Pulmonary artery endothelial cell (primary cell): ENCODE data around the gene NINJ1. TPM values are rescaled to one million over a fixed set of nuclear protein-coding genes. Genes with fewer than 3 reads are reported as not detected.
"Not testable (repeated sequence)": the region's sequence is repeated elsewhere in the genome, so short reads cannot be mapped to it uniquely, and the experiment has no call there.

Experiments used
- DNase-seq: peaks from one replicate; pipeline ENCODE4 v3.0.0-alpha.2; 2011; ENCODE audit warnings: low read depth, low spot score
- total RNA-seq: library from RNA; depleted of rRNA; stranded (reverse); fragments of >200 nt; gene quantifications from 2 replicates; pipeline ENCODE4 v1.2.3, GENCODE V29; 2014

NINJ1 gene
- total RNA-seq, 1 donor from 2014 or later, result 47.2 TPM

- DNase-seq, result no peak
Measured at GRCh38 chr9:93119703-93119952, 14.4 kb downstream of the NINJ1 start.

DNA sequence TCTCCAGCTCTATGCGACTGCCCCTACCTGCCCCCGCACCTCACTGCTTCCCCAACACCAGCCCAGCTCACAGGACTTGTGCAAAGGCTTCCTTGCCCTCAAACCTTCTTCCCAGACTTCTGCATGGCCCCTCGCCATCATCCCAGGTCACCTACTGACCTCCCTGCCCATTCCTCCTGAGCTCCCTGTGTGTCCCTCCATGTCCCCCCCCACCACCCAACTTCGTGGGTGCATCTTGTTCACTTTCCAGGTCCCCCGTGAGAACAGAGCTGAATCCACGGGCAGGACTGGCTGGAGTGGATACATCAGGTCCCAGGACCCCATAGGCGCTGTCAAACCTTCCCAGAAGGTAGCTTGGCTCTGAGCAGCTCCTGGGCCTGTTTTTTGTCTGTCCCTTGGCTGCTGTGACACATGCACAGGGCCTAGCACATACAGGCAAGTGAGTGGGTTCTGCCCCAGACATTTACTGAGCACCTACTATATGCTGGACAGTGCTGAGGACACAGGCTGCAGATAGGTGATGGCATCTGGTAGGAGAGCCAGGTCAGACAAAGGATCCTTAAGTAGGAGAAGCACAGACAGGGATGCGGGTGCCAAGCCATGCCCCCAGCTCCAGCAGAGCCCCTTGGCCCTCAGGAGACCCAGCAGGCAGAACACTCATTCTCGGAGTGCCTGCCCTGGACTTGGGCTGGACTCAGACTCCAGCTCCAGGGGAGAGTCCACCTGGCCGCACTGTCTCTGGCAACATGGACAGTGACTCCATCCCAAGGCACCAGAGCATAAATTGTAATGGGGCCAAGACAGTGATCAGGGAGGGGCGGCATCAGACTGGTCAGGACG, 15.0 kb downstream of the NINJ1 start:
- DNase-seq, result no peak

DNA sequence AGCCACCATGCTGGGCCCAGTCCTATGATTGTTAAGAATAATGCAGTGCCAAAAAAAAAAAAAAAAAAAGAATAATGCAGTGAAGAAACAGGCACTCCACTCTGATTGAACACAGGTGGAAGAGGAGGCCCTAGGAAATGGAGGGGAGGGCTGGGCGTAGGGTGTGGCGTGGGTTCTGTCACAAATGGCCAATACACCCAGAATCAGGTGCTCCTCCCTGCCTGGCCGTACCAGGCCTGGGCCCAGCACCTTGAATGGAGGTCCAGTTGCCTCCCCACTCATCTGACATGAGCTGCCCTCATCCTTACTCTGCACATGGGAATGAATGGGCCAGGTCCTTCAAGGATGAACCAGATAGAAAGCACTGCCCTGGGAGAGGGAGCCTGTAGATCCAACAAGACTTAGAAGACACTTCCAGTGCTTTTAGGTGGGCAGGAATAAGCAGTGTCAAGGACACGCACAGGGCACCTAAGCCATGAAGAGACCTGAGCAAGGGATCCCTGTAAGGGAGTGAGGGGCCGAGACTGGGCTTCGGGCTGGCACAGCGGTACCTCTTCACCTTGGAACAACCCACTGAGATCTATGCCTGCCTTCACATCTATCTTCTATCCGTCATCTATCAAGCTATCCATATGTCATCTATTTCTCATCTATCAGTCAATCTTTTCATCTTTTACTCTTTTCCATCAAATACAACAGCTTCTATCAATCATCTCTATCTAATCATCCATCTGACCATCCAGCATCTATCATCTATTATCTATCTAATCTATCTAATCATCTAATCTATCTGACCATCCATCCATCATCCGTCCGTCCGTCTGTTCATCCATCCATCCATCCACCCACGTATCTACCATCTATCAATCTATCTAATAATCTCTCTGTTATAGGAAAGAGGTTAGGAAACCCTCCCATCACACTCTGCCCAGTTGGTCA, 15.9 kb downstream of the NINJ1 start:
- no peak for DNase-seq

DNA sequence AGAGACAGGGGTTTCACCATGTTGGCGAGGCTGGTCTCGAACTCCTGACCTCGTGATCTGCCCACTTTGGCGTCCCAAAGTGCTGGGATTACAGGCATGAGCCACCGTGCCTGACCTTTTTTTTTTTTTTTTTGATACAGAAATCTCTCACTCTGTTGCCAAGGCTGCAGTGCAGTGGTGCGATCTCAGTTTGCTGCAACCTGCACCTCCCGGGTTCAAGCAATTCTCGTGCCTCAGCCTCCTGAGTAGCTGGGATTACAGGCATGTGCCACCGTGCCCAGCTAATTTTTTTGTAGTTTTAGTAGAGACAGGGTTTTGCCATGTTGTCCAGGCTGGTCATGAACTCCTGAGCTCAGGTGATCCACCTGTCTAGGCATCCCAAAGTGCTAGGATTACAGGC, 16.5 kb downstream of the NINJ1 start:
- not testable (repeated sequence) for DNase-seq

DNA sequence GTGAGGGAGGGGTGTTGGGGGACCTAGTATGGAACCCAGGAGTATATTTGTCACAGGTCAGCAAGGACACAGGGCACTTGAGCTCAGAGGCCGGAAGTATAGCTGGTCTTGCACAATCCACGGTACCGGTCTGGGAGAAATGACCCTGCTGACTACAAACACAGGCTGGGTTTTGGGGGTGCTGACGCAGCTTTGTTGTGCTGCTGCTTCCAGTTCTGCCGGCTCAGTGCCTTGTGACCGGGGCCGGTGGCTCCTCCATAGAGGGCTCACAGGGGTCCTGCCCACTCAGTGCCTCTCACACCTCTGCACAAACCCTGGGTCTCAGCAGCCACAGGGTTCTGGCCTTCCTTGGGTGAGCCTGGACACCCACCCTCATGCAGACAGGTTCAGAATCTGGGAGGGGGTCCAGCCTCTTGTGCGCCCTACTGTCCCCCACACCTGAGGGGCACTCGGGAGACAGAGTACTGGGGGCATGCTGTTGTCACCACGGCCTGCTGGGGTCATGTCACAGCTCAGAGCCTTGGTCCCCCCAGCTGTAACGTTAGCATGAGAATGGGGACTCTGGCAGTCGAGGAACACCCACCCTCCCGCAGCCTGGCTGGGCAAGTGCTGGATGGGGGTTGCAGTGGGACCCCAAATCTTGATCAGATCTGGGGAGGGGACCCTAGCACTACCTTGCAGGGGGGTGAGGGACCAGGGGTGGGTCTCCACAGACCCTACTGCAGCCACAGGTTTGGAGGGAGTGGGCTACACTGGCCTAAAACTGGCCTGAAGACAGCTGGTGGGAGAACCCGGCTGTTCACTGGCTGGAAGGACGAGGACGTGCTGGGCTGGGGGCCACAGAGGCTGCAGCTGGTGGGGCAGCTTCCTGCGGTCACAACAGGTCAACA, 17.7 kb downstream of the NINJ1 start:
- no peak for DNase-seq

DNA sequence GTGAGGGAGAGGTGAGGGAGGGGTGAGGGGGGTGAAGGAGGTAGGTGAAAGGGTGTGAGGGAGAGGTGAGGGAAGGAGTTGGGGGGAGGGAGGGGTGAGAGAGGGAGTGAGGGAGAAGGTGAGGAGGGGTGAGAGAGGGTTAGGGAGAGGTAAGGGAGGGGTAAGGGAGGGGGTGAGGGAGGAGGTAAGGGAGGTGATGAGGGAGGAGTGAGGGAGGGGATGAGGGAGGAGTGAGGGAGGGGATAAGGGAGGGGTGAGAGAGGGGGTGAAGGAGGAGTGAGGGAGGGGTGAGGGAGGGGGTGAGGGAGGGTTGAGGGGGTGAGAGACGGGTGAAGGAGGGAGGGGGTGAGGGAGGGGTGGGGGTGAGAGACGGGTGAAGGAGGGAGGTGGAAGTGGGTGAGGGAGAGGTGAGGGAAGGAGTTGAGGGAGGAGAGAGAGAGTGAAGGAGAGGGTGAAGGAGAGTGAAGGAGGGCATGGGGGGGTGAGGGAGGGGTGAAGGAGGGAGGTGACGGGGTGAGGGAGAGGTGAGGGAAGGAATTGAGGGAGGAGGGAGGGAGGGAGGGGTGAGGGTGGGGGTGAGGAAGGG, 18.5 kb downstream of the NINJ1 start:
- DNase-seq, result no peak

GRCh38 chr9:93114984-93115335, 19.1 kb downstream of the NINJ1 start:
- no peak for DNase-seq

DNA sequence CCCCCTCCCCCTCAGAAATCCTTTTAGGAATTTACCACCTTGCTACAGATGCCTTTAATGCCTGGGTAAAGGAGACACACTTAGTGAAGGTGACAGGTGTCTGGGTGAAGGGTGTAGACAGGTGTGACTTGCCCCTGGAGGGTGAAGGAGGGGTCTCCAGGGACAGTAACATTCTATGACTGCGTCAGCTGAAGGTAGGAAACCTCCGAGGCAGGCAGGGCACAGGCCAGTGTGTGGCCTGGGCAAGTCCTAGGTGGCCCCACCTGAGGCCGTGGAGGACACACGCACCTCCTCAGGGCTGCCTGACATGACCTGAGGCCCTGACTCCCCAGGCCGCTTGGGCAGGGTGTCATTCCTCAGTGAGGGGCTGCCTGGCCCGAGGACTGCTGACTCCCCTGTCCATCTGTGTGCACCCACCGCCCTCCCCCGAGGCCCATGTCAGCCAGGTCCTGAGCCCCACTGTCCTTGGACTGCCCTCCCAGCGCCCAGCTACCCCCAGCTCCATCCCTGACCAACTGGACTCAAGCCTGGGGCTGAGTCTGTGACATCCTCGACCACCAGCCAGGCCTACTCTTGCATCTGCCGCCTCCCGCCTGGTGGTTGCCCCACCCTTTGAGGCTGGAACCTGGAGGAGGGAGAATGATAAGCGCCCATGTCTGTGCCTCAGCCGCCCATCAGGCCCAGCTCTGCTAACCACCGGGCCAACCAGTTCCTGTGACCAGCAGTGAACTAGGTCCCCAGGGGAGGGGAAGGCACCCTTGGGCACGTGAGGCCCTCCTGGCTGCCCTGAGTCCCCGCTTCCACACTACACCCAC, 19.7 kb downstream of the NINJ1 start:
- no peak for DNase-seq

DNA sequence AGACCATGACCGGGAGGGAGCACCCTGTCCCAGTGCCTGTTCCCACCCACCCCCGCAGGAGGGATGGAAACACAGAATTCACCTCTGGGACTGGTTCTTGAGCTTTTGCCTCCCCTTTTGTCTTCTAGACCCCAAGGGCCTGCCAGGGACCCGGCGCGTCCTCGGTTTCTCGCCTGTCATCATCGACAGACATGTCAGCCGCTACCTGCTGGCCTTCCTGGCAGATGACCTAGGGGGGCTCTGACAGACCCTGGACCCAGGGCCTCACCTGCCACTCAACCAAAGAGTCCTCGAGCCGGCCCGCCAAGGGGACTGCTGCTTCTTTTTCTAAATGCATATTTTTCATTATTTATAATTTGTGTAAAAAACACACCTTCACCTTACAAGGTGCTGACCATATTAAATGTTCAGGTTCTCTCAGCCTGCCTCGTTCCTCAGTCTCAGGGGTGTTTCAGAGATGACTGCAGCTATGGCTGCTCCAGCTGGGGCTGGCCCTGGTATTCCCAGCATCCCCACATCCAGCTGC, 21.1 kb downstream of the NINJ1 start:
- no peak for DNase-seq

GRCh38 chr9:93112116-93112863, 21.8 kb downstream of the NINJ1 start:
- DNase-seq, result no peak

DNA sequence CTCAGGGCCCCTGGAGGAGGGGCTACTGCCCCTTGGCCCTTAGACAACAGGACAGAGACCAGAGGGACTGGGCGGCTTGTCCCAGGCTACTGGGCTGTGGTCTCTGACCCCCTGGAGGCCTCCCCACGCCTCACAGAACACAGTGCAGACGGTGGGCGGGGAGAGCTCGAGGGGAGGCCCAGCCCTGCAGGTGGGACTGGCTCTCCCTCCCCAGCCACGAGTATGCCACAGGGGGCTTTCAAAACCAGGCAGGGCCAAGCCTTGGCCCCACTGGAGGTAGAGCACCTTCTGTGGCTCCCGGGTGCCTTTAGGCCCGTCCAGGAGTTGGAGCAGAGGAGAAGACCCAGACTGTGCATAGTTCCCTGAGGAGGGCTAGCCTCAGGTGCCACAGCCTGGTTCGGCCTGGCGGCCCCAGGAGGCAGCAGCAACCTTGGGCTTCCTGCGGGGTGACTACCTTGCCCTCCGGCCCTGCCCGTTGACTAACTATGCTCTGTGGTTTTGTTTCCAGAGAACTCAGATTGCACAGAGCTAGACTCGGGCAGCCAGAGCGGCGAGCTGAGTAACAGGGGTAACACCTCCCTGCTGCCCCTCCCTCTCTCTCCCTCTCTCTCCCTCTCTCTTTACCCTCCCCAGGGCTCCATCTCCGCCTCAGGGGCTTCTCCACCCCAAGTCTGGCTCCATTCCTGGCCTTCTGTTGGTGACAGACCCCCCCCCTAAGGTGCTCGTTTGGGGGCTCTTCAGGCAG, 22.5 kb downstream of the NINJ1 start:
- no peak for DNase-seq

GRCh38 chr9:93111001-93111370, 23.1 kb downstream of the NINJ1 start:
- no peak for DNase-seq

GRCh38 chr9:93110311-93110855, 23.7 kb downstream of the NINJ1 start:
- no peak for DNase-seq

DNA sequence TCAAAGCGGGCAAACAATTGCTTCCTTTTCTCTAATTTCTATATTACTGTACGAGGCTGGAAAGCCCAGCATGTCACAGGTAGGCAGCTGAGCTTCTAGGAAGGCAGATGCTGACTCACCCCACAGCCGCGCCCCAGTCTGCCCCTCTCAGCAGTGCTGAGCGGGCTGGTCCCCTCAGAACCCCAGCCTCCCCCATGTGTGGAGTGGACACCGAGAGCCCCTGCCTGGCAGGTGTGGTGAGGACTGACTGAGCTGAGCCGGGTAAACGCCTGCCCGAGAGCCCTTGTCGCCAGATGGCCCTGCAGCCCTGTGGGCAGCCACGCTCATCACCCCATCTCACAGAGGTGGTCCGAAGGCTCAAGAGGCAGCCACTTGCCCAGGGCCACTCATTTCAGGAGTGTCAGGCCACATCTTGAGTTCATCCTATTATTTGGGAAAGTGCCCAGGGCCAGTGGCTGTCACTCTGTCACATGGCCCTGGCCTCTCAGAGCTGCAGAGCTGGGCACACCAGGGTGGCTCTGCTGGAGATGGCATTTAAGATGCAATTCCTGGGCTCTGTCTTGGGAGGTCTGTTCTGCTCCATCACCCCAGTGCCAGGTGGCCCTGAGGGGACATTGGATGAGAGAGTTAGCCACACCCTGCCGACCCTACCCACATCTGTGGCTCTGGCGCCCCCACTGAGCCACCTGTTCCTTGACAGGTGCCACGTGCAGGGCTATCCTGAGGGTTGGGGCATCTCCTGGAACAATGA, 25.6 kb downstream of the NINJ1 start:
- no peak for DNase-seq

GRCh38 chr9:93107825-93108161, 26.3 kb downstream of the NINJ1 start:
- DNase-seq, result no peak

DNA sequence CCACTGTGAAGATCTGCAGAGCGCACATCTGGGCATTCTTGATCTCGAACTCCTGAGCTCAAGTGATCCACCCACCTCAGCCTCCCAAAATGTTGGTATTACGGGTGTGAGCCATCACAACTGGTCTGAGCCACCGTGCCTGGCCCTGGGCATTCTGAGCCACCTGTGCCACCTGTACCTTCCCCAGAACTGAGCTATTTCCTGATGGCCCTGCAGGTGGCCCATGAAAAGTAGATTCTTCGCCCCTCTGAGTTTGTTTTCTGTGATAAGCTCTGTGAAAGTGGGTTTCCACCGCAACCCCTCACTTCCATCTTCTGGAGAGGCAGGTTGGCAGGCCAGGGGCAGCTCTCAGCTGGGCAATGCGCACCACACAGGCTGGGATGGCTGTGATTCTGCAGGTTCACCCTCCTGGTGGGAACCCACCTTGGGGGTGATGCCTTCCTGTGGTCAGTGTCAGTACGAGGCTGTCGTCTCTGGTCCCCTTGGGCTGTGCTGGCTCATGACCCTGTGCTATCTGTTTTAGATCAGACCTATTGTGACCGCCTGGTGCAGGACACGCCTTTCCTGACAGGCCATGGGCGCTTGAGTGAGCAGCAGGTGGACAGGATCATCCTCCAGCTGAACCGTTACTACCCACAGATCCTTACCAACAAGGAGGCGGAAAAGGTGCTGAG, 26.8 kb downstream of the NINJ1 start:
- no peak for DNase-seq

- no peak for DNase-seq
Measured at GRCh38 chr9:93105620-93106019, 28.4 kb downstream of the NINJ1 start.
